Myocyte (in vitro differentiated cells): Measurements from ENCODE around the gene NCOR1. TPM values are rescaled to one million over a fixed set of nuclear protein-coding genes. Genes with fewer than 3 reads are reported as not detected.

Experiments
- DNase-seq: peaks from one replicate; pipeline ENCODE4 v3.0.0-alpha.2; 2012; ENCODE audit warnings: low read depth
- total RNA-seq: library from RNA; depleted of rRNA; stranded (reverse); fragments of >200 nt; gene quantifications from 2 replicates; pipeline ENCODE4 v1.2.3, GENCODE V29; 2014

The NCOR1 gene
- total RNA-seq, 1 donor from 2014 or later, result 73.3 TPM

DNA sequence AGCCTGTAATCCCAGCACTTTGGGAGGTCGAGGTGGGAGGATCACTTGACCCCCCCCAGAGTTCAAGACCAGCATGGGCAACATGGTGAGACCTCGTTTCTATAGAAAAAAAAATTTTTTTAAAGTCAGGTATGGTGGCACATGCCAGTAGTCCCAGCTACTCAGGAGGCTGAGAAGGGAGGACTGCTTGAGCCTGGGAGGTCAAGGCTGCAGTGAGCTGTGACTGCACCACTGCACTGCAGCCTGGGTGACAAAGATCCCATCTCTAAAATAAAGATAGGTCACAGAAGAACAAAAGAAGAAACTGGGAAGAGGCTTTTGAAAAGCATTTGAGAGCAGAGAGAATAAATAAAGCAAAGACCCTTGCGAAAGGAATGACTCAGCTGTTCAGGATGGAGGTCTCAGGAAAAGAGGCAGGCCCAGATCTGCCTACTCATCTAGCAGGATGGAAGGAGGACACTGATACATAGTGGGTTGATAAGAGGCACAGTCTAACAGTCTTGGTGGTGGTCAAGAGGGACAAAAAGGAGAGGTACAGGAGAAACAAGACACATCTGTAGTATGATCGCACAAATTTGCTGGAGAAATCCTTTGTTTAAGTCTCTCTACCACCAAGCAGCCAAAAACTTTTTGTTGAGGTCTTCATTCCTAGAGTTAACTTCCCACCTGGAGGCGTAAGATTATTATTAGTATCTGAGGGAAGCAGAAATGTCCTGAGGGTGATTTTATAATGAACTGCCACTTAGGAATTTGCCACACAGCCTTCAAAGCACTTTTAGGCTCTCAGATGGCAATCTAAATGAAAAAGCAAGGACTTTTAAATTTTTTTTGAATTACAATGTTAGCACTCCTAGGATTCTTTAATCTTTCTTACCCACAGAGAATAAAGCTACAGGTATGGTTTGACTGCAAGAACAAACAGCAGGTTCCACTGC lies 233.4 kb downstream of the NCOR1 start:
- DNase-seq, result no peak

DNA sequence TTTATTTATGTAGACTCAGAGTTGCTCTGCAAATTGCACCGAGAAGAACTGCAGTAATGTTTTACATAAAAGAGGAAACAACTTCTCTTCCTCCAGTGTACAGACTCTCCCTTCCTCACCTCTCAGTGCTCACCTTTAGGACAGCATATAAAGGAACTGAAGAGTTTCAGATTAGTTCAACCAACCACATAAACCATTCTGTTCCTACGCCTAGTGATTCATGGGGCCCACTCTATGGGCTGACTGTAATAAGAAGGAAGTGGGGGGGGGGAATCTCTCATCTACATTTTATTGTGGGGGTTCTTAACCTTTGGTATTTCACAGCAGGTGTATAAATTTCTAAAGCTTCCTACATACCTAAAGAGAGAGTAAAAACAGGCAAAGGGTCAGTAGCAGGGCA lies 234.1 kb downstream of the NCOR1 start:
- DNase-seq, result no peak

Other genes starting within 250 kb of the NCOR1 start
- 25.2 and 35.7 TPM in 2 replicates for gene ZSWIM7, start 215.8 kb downstream of the NCOR1 start, total RNA-seq
- 54.7 and 69.2 TPM in 2 replicates for gene TTC19, start 215.7 kb downstream of the NCOR1 start, total RNA-seq
- 12.9 and 16.4 TPM in 2 replicates for gene PIGL, start 1.7 kb upstream of the NCOR1 start, total RNA-seq
- gene CENPV, start 137.9 kb upstream of the NCOR1 start, total RNA-seq, result 8.2 and 10.7 TPM in 2 replicates
- gene UBB, start 165.6 kb upstream of the NCOR1 start, total RNA-seq, result 823 and 904 TPM in 2 replicates
- 13.1 and 16.1 TPM in 2 replicates for gene TRPV2, start 200.0 kb upstream of the NCOR1 start, total RNA-seq